Activated CD4-positive, alpha-beta T cell treated with anti-CD3 and anti-CD28 coated beads, Interleukin-2, amount 50 U/mL, for 24 hours (primary cell): Measurements from ENCODE around the gene SPATA13.
A peak's percentile ranks its signal among the peaks of the same experiment; 100 is the strongest.
"Not testable (repeated sequence)": the region's sequence is repeated elsewhere in the genome, so short reads cannot be mapped to it uniquely, and the experiment has no call there.

Source experiments
- DNase-seq, 2 donors: peaks; one replicate each; pipeline ENCODE4 v3.0.0-alpha.2; 2020; ENCODE audit warnings: low read depth in 1 of 2, low spot score in 1 of 2

SPATA13 gene

DNA sequence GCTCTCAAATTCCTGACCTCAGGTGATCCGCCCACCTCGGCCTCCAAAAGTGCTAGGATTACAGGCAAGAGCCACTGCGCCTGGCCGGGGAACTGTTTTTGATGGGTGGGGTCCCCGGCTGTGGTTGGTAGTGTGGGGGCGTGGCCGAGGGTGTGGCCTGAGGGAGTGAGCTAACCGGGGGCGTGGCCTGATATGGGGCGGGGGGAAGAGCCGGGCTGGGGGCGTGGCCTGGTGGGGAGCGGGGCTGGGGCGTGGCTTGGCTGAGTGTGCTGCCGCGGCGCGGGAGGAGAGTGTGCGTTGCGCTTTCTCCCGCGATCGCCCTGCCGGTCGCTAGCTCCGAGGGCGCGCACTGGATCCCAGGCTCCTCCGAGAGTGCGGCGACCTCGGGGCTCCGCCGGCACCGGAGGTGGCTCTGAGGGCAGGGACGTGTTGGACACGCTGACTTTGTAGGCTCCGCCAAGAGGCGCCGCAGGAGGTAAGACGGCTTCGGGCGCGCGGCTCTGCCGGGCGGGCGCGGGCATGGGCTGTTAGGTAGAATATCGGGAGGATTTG lies at the start of gene SPATA13:
Gene SPATA13 (plus strand): TSS at position 263 of the 552 bp plus-strand sequence. CDS start 62,210 bp downstream, outside the sequence.
- peak; percentile 87 to 91 for DNase-seq

DNA sequence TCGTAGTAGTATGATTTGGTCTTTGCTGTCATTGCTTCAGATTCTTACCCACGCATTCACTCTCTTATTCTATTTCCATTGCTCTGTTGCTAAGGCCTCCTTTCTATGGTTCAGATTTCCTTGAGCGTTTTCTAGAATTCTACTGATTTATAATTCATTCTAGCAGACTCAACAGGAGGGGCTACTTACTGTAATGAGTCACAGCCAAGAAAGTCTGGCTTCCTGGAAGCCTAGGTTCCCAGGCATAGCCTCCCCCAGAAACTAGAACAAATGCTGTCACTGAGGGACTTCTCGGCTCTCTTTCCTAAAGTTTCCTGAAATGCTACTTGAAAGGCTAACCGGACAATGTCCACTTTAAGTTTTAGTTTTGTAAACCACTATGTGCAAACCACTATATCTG lies 47.7 kb upstream of the SPATA13 start:
- no peak for DNase-seq

DNA sequence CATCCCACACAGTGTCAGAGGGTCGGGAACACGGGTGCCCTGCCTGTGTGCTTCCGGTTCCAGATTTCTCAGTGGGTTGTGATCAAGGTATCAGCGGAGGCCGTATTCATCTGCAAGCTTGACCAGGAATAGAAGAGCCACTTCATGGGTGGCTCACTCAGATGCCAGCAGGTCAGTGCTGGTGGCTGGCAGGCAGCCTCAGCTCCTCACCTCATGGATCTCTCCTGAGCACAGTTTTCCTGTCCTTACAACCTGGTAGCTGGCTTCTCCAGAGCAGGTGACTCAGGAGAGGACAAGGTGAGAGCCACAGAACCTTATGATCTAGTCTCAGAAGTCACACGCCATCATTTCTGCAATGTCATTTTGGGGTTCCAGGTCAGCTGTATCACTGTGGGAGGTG lies 44.8 kb upstream of the SPATA13 start:
- no peak for DNase-seq

DNA sequence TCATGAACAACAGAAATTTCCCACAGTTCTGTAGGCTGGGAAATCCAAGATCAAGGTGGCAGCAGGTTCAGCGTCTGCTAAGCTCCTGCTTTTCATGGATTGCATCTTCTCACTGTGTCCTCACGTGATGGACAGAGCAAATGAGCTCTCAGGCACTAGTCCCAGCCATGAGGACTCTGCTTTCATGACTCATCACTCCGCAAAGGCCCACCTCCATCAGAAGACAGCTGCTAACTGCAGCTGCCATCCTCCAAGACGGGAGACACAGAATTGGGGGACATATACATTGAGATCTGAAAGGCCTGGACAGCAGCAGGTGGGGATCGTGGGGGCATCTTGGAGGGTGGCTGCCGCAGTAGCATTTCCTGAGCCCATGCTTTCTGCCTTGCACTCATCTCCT lies 44.4 kb upstream of the SPATA13 start:
- no peak for DNase-seq

DNA sequence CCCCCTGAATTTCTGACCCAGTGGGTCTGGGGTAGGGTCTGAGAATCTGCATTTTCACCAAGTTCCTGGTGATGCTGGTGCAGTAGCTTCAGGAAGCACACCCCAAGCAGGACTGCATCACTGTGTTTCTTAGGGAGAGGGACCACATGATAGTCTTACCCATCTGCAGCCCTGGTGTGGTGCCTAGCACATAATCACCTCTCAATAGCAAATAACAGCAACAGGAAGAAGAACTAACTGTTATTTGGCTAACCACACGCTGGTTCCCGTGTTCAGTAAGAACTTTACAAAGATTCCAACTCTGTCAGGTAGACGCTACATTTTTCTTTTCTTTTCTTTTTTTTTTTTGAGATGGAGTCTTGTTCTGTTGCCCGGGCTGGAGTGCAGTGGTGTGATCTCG lies 41.9 kb upstream of the SPATA13 start:
- no peak for DNase-seq

DNA sequence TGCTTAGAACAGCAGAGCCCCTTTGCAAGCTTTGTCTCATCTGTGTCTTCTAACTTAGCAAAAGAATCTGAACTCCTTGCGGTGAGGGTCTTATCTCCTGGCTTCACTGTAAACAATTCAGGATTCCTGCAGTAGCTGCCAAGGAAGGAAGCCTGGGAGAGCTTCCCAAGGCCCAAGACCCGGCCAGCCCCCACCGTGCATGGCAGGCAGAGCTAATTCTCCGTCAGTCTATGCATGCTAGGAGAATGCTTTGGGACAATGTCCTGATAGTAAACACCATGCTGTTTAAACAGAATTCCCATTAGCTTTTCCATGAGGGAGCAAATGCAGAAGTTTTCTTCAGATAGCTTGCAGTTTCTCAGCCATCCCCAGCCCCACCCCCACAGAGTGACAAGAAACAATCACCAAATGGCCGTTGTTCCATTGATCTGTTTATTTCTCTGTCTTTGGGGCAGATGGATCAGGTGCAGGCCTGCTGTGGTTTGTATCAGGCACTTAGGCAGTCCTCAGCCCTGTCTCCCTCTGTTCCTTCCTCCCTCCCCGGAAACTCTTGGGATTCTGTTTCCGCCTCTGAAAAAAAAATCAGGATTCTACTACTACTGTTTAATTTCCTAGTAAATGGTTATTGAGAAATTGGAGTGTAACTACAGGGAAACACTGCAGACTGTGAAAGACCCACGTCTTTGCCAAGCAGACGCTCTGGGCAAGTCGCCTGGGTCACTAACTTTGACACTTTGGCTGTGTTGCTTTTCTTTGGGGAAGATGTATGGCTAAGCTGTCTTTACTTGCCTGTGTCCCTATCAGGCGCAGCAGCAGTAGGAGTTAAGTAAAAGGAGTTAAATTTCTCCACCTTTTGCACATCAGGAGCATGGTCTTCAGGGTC lies 40.7 kb upstream of the SPATA13 start:
- no peak for DNase-seq

DNA sequence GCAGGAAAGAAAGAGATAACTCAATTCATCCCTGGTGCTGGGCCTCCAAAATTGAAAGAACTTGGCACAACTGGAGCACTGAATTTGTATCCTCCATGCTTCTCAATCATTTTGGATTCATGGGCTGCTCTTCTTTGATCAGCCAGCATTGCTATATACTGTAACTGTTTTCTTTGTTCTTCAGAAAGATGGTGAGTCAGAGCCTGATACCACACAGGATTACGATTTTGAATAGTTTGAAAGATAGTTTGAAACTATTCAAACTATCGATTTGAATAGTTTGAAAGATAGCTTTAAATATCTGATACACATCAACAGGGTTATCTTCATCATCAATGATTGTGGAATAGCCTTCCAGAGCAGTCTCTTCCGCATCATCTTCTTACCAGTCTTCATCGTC lies 38.5 kb upstream of the SPATA13 start:
- not testable (repeated sequence) for DNase-seq

DNA sequence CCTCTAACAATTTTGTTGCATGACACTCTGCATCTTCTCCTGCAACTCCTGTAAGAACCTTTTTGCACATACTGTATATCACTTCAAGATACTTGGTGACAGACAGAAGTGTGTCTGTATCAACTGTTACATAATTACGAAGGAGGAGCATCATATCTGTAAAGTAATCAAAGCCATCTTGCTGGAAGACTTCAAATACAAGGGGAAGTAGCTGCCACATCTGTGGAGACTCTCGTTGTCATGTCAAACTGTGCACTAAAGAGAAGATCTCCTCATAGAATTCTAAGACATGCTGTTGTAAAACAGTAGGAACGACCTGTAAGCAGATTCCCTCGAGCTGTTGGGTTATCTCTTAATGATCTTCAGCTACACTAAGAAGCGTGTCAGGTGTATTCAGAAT lies 38.0 kb upstream of the SPATA13 start:
- no peak for DNase-seq

DNA sequence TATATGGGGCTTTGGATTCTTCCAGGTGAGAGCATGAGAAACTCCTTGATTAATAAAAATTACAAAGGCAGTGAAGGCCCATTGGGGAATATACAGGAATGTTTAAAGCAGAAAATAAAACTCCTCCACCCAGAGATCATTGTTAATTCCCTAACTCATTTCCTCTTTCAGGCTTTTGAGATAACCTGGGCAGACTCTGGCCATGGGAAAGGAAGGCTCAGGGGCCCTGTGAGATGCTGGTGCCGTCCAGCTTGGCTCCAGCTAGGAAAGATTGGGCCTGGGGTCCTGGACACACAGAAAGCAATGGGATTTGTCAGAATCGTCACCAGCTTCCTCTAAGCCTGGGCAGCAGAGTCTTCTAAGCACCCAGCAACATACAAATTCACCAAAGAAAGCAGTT lies 36.8 kb upstream of the SPATA13 start:
- no peak for DNase-seq

DNA sequence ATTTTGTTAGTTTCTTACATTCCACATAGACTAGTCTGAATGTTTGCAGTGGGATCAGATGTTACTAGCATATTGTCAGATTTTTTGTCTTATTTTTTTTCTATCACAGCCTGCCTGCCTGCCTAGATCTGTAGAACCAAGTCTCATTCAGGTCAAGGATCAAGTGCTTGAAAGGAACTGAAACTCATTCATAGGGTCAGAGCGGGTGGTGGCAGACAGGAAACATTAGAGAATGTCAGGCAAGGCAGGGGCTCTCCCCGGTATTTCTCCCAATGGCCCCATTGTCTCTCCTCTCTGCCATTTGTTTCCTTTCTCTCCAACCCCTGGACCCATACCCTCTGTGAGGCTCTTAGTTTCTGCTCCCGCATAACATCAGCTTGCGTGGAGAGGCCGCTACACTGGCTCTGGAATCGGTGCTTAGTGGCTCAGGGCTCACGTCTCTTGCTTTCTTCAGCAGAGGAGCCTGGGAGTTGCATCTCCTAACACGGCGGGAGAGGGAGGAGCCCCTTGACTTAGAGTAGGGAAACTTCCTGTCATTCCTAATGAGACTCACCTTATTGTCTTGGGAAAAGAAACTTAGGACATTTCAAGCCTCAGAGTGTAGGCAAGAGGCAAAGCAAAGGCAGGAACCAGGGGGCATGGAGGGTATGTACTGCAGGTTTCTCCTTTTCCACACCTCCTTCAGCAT lies 35.6 kb upstream of the SPATA13 start:
- no peak for DNase-seq

DNA sequence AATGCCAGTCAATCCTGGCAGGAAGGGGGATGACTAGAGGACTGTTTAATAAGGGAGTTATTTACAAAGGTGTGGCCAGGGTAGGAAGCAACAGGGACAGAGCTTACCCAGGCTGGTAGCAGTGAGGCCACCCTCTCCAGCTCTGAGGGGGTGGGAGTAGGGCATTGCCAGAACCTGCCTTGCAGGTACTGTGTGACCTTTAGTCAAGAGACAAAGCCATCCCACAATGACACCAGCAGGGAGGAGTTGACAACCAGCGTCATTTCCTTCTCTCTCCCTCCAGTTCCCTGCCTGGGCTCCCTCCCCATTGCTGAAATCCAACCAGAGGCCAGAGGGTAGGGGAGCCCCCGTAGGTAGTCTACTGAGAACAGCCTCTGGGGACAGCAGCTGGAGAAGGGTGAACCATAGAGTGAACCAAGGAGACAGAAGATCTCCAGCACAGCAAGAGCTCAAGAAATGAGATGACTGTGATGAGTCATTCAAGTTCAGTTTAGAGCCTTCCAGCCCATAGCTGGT lies 33.3 kb upstream of the SPATA13 start:
- DNase-seq: no peak

DNA sequence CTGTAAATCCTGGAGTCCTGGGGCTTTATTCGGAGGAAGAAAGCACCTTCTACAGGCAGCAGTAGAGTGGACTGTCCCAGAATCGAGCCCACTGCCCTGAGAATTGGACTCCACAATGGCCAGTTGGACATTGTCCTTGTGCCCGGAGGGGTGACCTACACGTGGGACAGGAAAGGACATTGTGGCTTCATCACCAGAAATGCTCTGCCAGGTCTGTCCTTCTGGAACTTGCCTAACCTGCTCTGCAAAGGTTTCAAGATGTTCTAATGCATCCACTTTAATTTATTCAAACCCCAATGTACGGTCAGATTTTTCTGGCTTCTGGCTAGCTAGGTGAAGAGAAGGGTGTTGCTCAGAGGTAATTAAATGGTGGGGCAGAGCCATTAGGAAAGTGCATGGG lies 32.4 kb upstream of the SPATA13 start:
- DNase-seq: no peak

DNA sequence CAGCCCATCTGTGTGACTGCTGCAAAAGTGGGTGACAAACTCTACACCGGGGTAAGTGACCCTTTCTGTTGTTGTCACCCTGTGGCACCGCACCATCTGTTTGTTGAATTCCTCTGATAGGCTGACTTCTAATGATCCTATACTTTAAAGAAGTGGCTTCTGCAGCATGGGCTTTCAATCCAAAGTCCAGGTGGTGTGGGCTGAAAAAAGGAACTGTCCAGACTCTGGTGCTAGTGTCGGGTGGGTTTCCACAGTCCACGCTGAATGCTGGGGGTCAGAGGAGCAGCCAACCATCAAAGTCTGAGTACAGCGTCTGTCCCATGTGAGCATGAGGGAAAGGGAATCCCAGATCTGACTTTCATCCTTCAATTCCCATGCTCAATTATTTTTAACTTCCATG lies 31.6 kb upstream of the SPATA13 start:
- no peak for DNase-seq

DNA sequence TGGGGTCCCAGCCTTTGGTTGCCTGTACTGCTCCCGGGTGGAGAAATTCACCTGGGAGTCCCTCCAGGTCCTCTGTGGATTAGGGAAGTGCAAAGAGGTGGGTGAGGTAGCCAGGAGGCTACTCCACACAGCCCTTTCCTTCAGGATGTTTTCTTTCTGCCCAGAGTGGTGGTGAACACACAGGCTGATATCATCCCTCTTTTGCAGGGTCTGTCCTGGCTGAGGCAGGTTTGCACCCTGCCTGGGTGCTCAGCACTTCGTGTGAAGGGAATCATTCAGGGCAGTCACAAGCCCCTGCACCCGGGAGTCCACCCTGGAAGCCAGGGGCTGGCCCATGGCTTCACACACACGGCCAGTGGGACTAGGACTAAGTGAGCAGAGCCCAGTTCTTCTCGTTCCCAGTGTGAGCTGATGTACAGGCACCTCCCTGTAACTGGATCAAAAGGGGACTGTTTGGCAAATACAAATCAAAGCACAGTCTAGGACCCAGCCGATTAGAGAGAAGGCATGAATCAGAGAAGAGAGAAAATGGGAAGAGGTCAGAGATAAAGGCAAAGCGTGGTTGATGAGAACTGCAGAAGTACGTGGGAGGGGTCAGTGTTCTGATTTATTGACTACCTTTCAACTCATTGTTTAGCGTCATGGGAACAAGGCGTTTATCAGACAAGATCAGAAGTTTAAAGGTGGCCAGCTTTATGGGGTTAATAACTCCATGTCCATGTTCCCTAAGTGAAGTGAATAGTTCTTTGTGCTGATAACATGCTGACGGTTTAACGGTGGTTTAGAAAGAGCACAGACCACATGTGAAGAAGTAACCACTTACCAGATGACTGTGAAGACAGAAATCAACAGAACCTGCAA lies 30.4 kb upstream of the SPATA13 start:
- DNase-seq: no peak

DNA sequence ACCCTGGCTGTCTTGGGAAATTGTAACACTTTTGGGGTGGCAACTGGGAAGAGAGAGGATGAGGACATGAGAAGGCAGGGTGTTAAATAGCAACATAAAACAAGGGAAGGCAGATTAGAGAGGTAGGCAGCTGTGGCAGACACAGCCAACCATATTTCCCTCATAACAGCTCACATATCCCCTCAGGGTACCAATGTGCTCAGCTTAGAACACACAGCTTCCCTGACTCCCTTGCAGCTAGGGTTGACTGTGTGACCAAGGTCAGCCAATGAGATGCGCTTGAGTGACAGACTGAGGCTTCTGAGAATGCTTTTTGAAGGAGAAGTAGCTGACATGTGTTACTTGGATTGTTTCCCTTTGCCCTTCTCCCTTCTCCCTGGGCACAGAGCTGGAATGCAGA lies 28.8 kb upstream of the SPATA13 start:
- DNase-seq: no peak

DNA sequence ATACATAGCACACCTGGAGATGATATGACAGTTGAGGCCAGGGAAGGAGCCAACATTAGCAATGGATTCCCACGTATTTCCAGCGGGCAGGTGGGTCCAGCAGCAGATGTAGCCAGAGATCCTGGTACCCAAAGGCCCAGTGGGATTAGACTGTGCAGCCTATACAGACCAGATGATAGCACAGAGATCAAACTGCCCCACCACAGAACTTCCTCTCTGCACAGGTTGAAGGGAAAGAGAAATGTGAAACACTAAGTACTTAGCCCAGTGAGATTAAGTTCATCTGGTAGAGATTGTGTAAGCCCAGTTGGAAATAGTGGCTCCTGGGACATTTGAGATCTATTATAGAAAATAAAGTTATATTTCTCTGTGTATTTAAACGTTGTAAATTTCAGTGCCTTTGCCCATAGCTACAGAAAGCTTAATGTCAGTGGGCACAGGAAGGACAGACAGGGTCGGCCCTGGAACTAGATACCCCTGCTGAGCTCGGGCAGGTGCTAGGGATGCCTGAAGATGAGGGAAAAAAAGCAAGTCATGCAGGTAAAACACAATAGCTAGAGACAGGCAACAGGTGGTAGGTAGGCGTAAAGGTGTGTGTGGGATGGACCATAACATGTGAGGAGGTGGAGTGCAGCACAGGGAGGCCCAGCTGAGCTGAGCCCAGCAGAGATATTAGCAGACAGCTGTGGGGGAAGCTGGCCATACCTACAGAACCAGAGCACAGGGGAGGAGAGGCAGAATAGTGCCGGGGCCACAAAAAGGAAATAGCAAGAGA lies 27.3 kb upstream of the SPATA13 start:
- no peak for DNase-seq

DNA sequence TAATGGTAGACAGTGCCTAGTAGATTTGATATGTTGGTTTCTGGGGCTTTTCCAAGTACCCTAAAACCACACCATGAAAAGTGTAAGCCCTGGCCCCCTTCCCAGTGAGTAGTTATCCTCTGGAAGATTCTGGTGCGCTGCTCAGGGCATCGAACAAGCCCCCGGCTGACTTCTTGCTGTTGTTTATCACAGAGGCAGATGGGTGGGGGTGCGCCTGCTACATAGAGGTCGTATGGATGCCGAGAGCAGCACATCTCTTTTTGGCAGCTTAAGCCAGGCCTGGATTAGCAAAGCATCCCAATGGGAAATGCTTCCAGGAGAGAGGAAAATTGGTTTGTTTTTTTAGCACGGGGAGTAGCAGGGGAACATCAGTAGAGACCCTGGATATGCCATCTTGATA lies 26.3 kb upstream of the SPATA13 start:
- DNase-seq: no peak

DNA sequence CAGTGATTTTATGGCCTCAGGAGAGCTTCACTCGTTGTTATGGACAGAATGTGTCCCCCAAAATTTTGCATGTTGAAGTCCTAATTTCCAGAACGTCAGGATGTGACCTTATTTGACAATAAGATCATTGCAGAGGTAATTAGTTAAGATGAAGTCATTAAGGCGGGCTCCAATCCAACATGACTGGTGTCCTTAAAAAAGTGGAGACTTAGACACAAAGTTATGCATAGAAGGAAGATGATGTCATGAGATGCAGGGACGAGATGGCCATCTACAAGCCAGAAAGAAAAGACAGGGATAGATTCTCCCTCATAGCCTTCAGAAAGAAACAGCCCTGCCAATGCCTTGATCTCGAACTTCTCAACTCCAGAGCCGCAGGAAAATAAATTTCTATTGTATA lies 25.8 kb upstream of the SPATA13 start:
- DNase-seq: no peak

DNA sequence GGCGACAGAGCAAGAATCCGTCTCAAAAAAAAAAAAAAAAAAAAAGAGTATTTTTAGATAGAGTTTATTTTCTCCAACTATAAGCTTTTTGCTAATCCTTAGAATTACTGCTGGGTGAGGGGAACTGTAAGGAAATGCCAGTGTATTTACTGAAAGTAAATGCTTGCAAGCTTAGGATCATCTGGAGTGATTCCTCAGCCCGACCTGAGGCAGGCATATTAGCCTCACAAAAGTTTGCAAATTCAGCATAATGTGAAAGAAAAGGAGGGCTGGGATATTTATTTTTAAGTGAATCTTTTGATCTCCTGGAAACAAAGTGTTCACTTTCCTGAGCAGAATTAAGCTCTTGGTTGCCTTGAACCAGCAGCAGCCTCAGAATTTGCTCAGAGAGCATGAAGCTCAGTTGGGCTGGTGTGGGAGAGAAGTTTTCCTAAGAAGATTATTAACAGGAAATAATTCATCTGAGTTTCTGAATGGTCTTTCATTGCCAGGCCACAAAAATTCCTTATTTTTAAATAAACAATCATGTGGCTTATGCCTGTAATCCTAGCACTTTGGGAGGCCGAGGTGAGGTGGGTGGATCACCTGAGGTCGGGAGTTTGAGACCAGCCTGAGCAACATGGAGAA lies 24.7 kb upstream of the SPATA13 start:
- no peak for DNase-seq

DNA sequence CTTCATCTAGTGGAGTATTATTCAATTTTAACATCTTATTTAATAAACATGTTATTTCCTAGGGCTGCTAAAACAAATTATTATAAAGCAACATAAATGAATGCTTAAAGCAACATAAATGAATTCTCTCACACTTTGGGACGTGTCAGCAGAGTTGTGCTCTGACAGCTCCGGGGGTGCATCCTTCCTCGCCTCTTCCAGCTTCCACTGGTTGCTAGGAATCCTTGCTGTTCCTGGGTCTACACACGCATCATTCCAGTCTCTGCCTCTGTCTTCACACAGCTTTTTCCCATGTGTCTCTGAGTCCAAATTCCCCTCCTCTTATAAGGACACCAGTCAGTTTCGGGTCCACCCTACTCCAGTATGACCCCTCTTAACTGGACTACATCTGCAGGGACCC lies 21.6 kb upstream of the SPATA13 start:
- DNase-seq: no peak
